ENCODE data around the gene NHS. TPM values are rescaled to one million over a fixed set of nuclear protein-coding genes. Genes with fewer than 3 reads are reported as not detected.
A peak's percentile ranks its signal among the peaks of the same experiment; 100 is the strongest.

NHS gene
- total and polyA plus RNA-seq, 5 donors from 2014 or later: 0.03 to 1.3 (median 0.05) TPM; not detected in 2

GRCh38 chrX:17377795-17378194 lies 2.8 kb downstream of the NHS start:
- H3K4me1 Mint-ChIP-seq: no peaks in the 10 kb centered on the region
- H3K4me3 Mint-ChIP-seq: no peak overlapping the region

DNA sequence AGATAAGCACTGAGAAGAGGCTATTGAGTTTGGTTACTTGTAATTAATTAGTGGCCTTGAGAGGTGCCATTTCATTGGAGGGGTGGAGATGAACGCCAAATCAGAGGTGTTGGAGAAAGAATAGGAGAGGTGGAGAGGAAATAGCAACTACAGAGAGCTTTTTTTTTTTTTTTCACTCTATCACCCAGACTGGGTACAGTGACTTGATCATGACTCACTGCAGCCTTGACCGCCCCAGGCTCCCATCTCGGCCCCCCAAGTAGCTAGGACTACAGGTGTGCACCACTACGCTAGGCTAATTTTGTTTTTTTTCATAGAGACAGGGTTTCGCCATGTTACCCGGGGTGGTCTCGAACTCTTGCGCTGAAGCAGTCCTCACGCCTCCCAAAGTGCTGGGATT lies 5.2 kb downstream of the NHS start:
- H3K27ac Mint-ChIP-seq: no peak overlapping the region
- peaks cover 0 to 10% (median 3%) of the 10 kb centered on the region in 7 donors for H3K9me3 Mint-ChIP-seq
- Histone ChIP-seq H3K27me3 (ENCODE audit: control insufficient read depth, insufficient read depth, low read length) (no peaks in the 10 kb centered on the region), H3K4me3 (ENCODE audit: low read depth, low read length) (no peak overlapping the region), H3K27ac (ENCODE audit: insufficient read depth, low read length, poor library complexity, severe bottlenecking) (no peak overlapping the region), H3K4me1 (ENCODE audit: control insufficient read depth, insufficient read depth, low read length, poor library complexity, severe bottlenecking) (no peaks in the 10 kb centered on the region), H3K36me3 (ENCODE audit: control insufficient read depth, insufficient read depth, low read length) (no peaks in the 10 kb centered on the region), H3K9me3 (ENCODE audit: control insufficient read depth in 2 of 2, low read length in 2 of 2) (no peaks in the 10 kb centered on the region)
- H3K4me3 Mint-ChIP-seq: no peak overlapping the region
- ATAC-seq (ENCODE audit: low read depth in 2 of 2): no peak
- H3K36me3 Mint-ChIP-seq: peaks cover 4% of the 10 kb centered on the region
- no peak for DNase-seq
- peaks cover 28% of the 10 kb centered on the region for H3K27me3 Mint-ChIP-seq
- H3K4me1 Mint-ChIP-seq: no peaks in the 10 kb centered on the region

More at GRCh38 chrX:17377795-17378194, 2.8 kb downstream of the NHS start:
- peaks cover 4% of the 10 kb centered on the region for H3K36me3 Mint-ChIP-seq
- DNase-seq (peak in 1 of 3 donors; percentile 11), ATAC-seq (ENCODE audit: low read depth in 2 of 2) (no peak)
- H3K27me3 Mint-ChIP-seq: peaks cover 24% of the 10 kb centered on the region
- no peaks in the 10 kb centered on the region for H3K27me3 ChIP-seq (ENCODE audit: control insufficient read depth, insufficient read depth, low read length)
- H3K9me3 Mint-ChIP-seq: peaks cover 0 to 10% (median 3%) of the 10 kb centered on the region in 7 donors
- no peaks in the 10 kb centered on the region for H3K36me3 ChIP-seq (ENCODE audit: control insufficient read depth, insufficient read depth, low read length)
- H3K9me3 ChIP-seq (ENCODE audit: control insufficient read depth in 2 of 2, low read length in 2 of 2): no peaks in the 10 kb centered on the region
- H3K27ac ChIP-seq (ENCODE audit: insufficient read depth, low read length, poor library complexity, severe bottlenecking): no peak overlapping the region
- no peak overlapping the region for H3K4me3 ChIP-seq (ENCODE audit: low read depth, low read length)
- H3K27ac Mint-ChIP-seq: no peak overlapping the region
- H3K4me1 ChIP-seq (ENCODE audit: control insufficient read depth, insufficient read depth, low read length, poor library complexity, severe bottlenecking): no peaks in the 10 kb centered on the region

- no peaks in the 10 kb centered on the region for H3K4me1 ChIP-seq (ENCODE audit: control insufficient read depth, insufficient read depth, low read length, poor library complexity, severe bottlenecking)
- no peaks in the 10 kb centered on the region for H3K36me3 Mint-ChIP-seq
- DNase-seq: no peak
- no peak overlapping the region for H3K27ac Mint-ChIP-seq
- no peaks in the 10 kb centered on the region for H3K9me3 ChIP-seq (ENCODE audit: control insufficient read depth in 2 of 2, low read length in 2 of 2)
- H3K27me3 Mint-ChIP-seq: no peaks in the 10 kb centered on the region
- no peak overlapping the region for H3K27ac ChIP-seq (ENCODE audit: insufficient read depth, low read length, poor library complexity, severe bottlenecking)
- peaks cover 0 to 4% (median 0%) of the 10 kb centered on the region in 7 donors for H3K9me3 Mint-ChIP-seq
- H3K4me3 Mint-ChIP-seq: no peak overlapping the region
- no peaks in the 10 kb centered on the region for H3K27me3 ChIP-seq (ENCODE audit: control insufficient read depth, insufficient read depth, low read length)
- no peaks in the 10 kb centered on the region for H3K36me3 ChIP-seq (ENCODE audit: control insufficient read depth, insufficient read depth, low read length)
- no peak overlapping the region for H3K4me3 ChIP-seq (ENCODE audit: low read depth, low read length)
- ATAC-seq (ENCODE audit: low read depth in 2 of 2): no peak
- H3K4me1 Mint-ChIP-seq: no peaks in the 10 kb centered on the region
Measured at GRCh38 chrX:17390419-17390850, 15.4 kb downstream of the NHS start.

DNA sequence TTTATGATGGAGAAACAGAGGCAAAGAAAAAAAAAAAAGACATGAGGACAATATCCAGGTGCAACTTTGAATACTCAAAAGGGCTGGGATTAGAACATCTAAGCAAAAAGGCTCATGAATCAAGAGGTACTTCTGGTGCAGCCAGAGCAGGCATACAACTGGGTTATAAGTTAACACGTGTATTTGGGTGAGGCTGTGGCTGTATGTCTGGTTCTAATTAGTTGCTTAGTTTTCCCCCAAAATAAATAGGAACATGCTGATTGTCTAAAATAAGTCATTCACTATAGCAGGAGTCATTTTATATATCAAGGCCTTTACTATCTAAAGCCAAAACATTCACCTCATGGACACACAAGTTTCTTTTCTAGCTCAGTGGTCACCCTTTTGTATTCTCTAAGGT lies 20.2 kb downstream of the NHS start:
- no peaks in the 10 kb centered on the region for H3K27me3 ChIP-seq (ENCODE audit: control insufficient read depth, insufficient read depth, low read length)
- H3K4me3 ChIP-seq (ENCODE audit: low read depth, low read length): no peak overlapping the region
- no peak overlapping the region for H3K27ac ChIP-seq (ENCODE audit: insufficient read depth, low read length, poor library complexity, severe bottlenecking)
- Mint-ChIP-seq H3K4me3 (no peak overlapping the region), H3K36me3 (no peaks in the 10 kb centered on the region), H3K4me1 (no peaks in the 10 kb centered on the region), H3K27ac (no peak overlapping the region), H3K9me3 (peaks cover 0 to 1% (median 0%) of the 10 kb centered on the region in 7 donors), H3K27me3 (no peaks in the 10 kb centered on the region)
- H3K4me1 ChIP-seq (ENCODE audit: control insufficient read depth, insufficient read depth, low read length, poor library complexity, severe bottlenecking): no peaks in the 10 kb centered on the region
- H3K9me3 ChIP-seq (ENCODE audit: control insufficient read depth in 2 of 2, low read length in 2 of 2): no peaks in the 10 kb centered on the region
- ATAC-seq (ENCODE audit: low read depth in 2 of 2): no peak
- DNase-seq: no peak
- no peaks in the 10 kb centered on the region for H3K36me3 ChIP-seq (ENCODE audit: control insufficient read depth, insufficient read depth, low read length)

GRCh38 chrX:17397074-17397473 lies 22.1 kb downstream of the NHS start:
- Histone ChIP-seq H3K27me3 (ENCODE audit: control insufficient read depth, insufficient read depth, low read length) (no peaks in the 10 kb centered on the region), H3K9me3 (ENCODE audit: control insufficient read depth in 2 of 2, low read length in 2 of 2) (no peaks in the 10 kb centered on the region), H3K36me3 (ENCODE audit: control insufficient read depth, insufficient read depth, low read length) (no peaks in the 10 kb centered on the region), H3K4me3 (ENCODE audit: low read depth, low read length) (no peak overlapping the region), H3K4me1 (ENCODE audit: control insufficient read depth, insufficient read depth, low read length, poor library complexity, severe bottlenecking) (no peaks in the 10 kb centered on the region), H3K27ac (ENCODE audit: insufficient read depth, low read length, poor library complexity, severe bottlenecking) (no peak overlapping the region)
- Mint-ChIP-seq H3K27me3 (no peaks in the 10 kb centered on the region), H3K9me3 (peaks cover 0 to 1% (median 0%) of the 10 kb centered on the region in 7 donors), H3K4me3 (no peak overlapping the region), H3K27ac (no peak overlapping the region), H3K36me3 (no peaks in the 10 kb centered on the region), H3K4me1 (no peaks in the 10 kb centered on the region)
- DNase-seq (no peak), ATAC-seq (ENCODE audit: low read depth in 2 of 2) (no peak)

GRCh38 chrX:17403189-17403691 lies 28.2 kb downstream of the NHS start:
- no peak for ATAC-seq (ENCODE audit: low read depth in 2 of 2)
- Mint-ChIP-seq H3K4me3 (no peak overlapping the region), H3K4me1 (no peaks in the 10 kb centered on the region)

GRCh38 chrX:17403972-17404371 lies 29.0 kb downstream of the NHS start:
- peaks cover 0 to 4% (median 0%) of the 10 kb centered on the region in 7 donors for H3K9me3 Mint-ChIP-seq
- H3K36me3 Mint-ChIP-seq: no peaks in the 10 kb centered on the region
- H3K36me3 ChIP-seq (ENCODE audit: control insufficient read depth, insufficient read depth, low read length): no peaks in the 10 kb centered on the region
- no peaks in the 10 kb centered on the region for H3K27me3 Mint-ChIP-seq
- no peaks in the 10 kb centered on the region for H3K4me1 Mint-ChIP-seq
- ATAC-seq (ENCODE audit: low read depth in 2 of 2): no peak
- no peak overlapping the region for H3K4me3 Mint-ChIP-seq
- no peak overlapping the region for H3K27ac ChIP-seq (ENCODE audit: insufficient read depth, low read length, poor library complexity, severe bottlenecking)
- H3K4me3 ChIP-seq (ENCODE audit: low read depth, low read length): no peak overlapping the region
- no peaks in the 10 kb centered on the region for H3K4me1 ChIP-seq (ENCODE audit: control insufficient read depth, insufficient read depth, low read length, poor library complexity, severe bottlenecking)
- no peaks in the 10 kb centered on the region for H3K9me3 ChIP-seq (ENCODE audit: control insufficient read depth in 2 of 2, low read length in 2 of 2)
- no peaks in the 10 kb centered on the region for H3K27me3 ChIP-seq (ENCODE audit: control insufficient read depth, insufficient read depth, low read length)
- H3K27ac Mint-ChIP-seq: no peak overlapping the region
- no peak for DNase-seq

More at GRCh38 chrX:17403189-17403691, 28.2 kb downstream of the NHS start:
- Histone ChIP-seq H3K27ac (ENCODE audit: insufficient read depth, low read length, poor library complexity, severe bottlenecking) (no peak overlapping the region), H3K4me3 (ENCODE audit: low read depth, low read length) (no peak overlapping the region), H3K27me3 (ENCODE audit: control insufficient read depth, insufficient read depth, low read length) (no peaks in the 10 kb centered on the region), H3K9me3 (ENCODE audit: control insufficient read depth in 2 of 2, low read length in 2 of 2) (no peaks in the 10 kb centered on the region), H3K4me1 (ENCODE audit: control insufficient read depth, insufficient read depth, low read length, poor library complexity, severe bottlenecking) (no peaks in the 10 kb centered on the region), H3K36me3 (ENCODE audit: control insufficient read depth, insufficient read depth, low read length) (no peaks in the 10 kb centered on the region)
- Mint-ChIP-seq H3K27me3 (no peaks in the 10 kb centered on the region), H3K27ac (no peak overlapping the region), H3K9me3 (peaks cover 0 to 4% (median 0%) of the 10 kb centered on the region in 7 donors), H3K36me3 (no peaks in the 10 kb centered on the region)
- no peak for DNase-seq

DNA sequence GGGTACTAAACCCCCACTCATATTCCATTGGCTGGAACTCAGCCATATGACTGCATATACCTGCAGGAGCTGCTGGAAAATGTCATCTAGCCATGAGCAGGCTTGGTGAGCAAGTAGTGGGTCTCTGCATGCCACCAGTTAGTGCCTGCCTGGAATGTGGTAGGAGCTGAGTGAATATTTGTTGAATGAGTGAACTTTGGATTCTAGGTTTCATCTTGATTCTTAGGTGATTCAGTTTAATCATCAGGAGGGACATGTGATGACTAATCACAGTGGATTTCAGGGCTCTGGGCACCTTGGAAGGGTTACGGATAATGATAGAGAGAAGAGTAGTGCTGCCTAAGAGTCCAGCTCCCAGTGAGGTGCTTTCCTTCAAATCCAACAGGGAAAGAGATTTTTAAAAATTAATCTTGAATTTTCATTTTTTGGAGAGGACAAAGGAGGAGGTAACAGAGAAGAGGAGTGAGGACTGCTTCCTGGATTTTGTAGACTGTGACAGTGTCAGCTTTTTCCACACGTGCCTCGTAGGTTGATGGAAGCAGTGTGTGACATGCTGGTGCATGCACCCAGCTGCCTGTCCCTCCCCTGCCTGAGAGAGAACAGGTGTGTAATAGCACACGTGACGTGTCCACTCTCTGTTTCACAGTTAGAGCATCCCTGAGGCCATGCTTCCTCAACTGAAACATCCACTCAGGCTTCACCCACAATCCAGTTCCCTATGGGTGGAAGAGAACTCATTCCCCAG lies 30.4 kb downstream of the NHS start:
- Mint-ChIP-seq H3K27ac (peak overlapping the region in 1 of 3 donors; percentile 56), H3K4me1 (no peaks in the 10 kb centered on the region), H3K9me3 (peaks cover 0 to 4% (median 0%) of the 10 kb centered on the region in 7 donors), H3K4me3 (no peak overlapping the region), H3K27me3 (no peaks in the 10 kb centered on the region), H3K36me3 (no peaks in the 10 kb centered on the region)
- Histone ChIP-seq H3K27me3 (ENCODE audit: control insufficient read depth, insufficient read depth, low read length) (no peaks in the 10 kb centered on the region), H3K27ac (ENCODE audit: insufficient read depth, low read length, poor library complexity, severe bottlenecking) (no peak overlapping the region), H3K9me3 (ENCODE audit: control insufficient read depth in 2 of 2, low read length in 2 of 2) (no peaks in the 10 kb centered on the region), H3K36me3 (ENCODE audit: control insufficient read depth, insufficient read depth, low read length) (no peaks in the 10 kb centered on the region), H3K4me1 (ENCODE audit: control insufficient read depth, insufficient read depth, low read length, poor library complexity, severe bottlenecking) (no peaks in the 10 kb centered on the region), H3K4me3 (ENCODE audit: low read depth, low read length) (no peak overlapping the region)
- ATAC-seq (ENCODE audit: low read depth in 2 of 2) (no peak), DNase-seq (no peak)
